Non-pigmented ciliary epithelial cell (primary cell): Measurements from ENCODE around the gene HAL.

ENCODE experiments used
- DNase-seq: peaks from one replicate; pipeline ENCODE4 v3.0.0-alpha.2; 2010; ENCODE audit warnings: low read depth

HAL gene

GRCh38 chr12:95942101-95942523, 54.0 kb downstream of the HAL start:
- DNase-seq, result no peak

GRCh38 chr12:95940514-95940913, 55.6 kb downstream of the HAL start:
- no peak for DNase-seq
